K562 (cell line): ENCODE measurements around the gene DSCAM. TPM values are rescaled to one million over a fixed set of nuclear protein-coding genes. Genes with fewer than 3 reads are reported as not detected.

Experiments used
- ATAC-seq: fragments of 200-7000 bp; cut with Tn5 transposase; 3 replicates; pipeline ENCODE4 v1.9.1; 2020; ENCODE audit warnings: moderate library complexity
- BruUV-seq: library from RNA; stranded (reverse); fragments of 400-500 nt; replicated peaks from 2 replicates; lab custom pipeline; 2021; lab: Mats Ljungman, UMichigan
- CTCF ChIA-PET: fragments of 300-600 bp; formaldehyde crosslinking; extraction: SDS; loops from one replicate; lab custom pipeline; 2021; ENCODE audit warnings: low intra/inter-chr PET ratio; lab: Yijun Ruan, JAX
- POLR2A ChIA-PET: fragments of 300-600, 350-650 bp; sonication (Branson Sonifier 250); formaldehyde crosslinking; extraction: SDS; loops from one replicate; lab custom pipeline; 2021; ENCODE audit warnings: antibody characterized with exemption, inconsistent platforms; lab: Yijun Ruan, JAX
- DNase-seq, 4 experiments: peaks; one replicate each; pipeline versions ENCODE4 v3.0.0 to v3.0.0-alpha.2; 2011 to 2018; ENCODE audit warnings: low spot score in 3 of 4, mixed read lengths in 3 of 4; ENCODE audit errors: extremely low read depth in 1 of 4
- FAIRE-seq: peaks from 2 replicates; lab custom pipeline; 2011; peaks lifted over from hg19 to GRCh38; lab: Jason Lieb, UNC
- H2AFZ ChIP-seq: 2 replicates; pipeline ENCODE4 v1.6.0; 2011; ENCODE audit warnings: low read depth, low read length, control low read depth, inconsistent platforms
- H3K27ac ChIP-seq: fragments of 200-600 bp; 3 replicates; pipeline ENCODE4 v1.8.0; 2011; ENCODE audit warnings: low read depth, mild to moderate bottlenecking, control low read depth, inconsistent platforms, low read length, moderate library complexity, mixed read lengths; ENCODE audit errors: extremely low read depth
- H3K27me3 ChIP-seq, 2 experiments: fragments of 300-600 bp in 1 of 2; 2 replicates in 1 of 2; 3 replicates in 1 of 2; pipeline versions ENCODE4 v1.6.0 to v1.8.0; 2011; ENCODE audit warnings: inconsistent platforms in 2 of 2, low read length in 2 of 2, mild to moderate bottlenecking in 1 of 2, mixed read lengths in 1 of 2, moderate library complexity in 1 of 2; ENCODE audit not compliant: control insufficient read depth in 2 of 2, insufficient read depth in 2 of 2
- H3K36me3 ChIP-seq: fragments of 300-600 bp; 3 replicates; pipeline ENCODE4 v1.8.0; 2011; ENCODE audit warnings: mild to moderate bottlenecking, low read length, inconsistent platforms; ENCODE audit not compliant: control insufficient read depth, insufficient read depth
- H3K4me1 ChIP-seq, 2 experiments: fragments of 200-600 bp in 1 of 2; replicated peaks in 1 of 2; 2 replicates in 1 of 2; 3 replicates in 1 of 2; pipeline versions ENCODE4 v1.5.1 to v1.8.0; 2011; ENCODE audit warnings: inconsistent platforms in 2 of 2, low read length in 2 of 2, mild to moderate bottlenecking in 1 of 2, mixed read lengths in 1 of 2, moderate library complexity in 1 of 2; ENCODE audit not compliant: control insufficient read depth in 2 of 2, insufficient read depth in 2 of 2
- H3K4me2 ChIP-seq: 2 replicates; pipeline ENCODE4 v1.6.1; 2011; ENCODE audit warnings: low read length, control low read depth, inconsistent platforms, mixed read lengths; ENCODE audit not compliant: insufficient read depth
- H3K4me3 ChIP-seq: fragments of 200-600 bp; sonication (generic), shearing (Covaris generic); 2 replicates; pipeline ENCODE4 v1.5.1; 2016; ENCODE audit warnings: control low read depth, inconsistent platforms
- H3K79me2 ChIP-seq: fragments of 200-600 bp; 3 replicates; pipeline ENCODE4 v1.8.0; 2011; ENCODE audit warnings: low read length, inconsistent platforms; ENCODE audit not compliant: control insufficient read depth, insufficient read depth
- H3K9ac ChIP-seq, 2 experiments: 2 replicates each; pipeline versions ENCODE4 v1.6.0 to v1.6.1; 2011; ENCODE audit warnings: low read depth in 2 of 2, low read length in 2 of 2, control low read depth in 1 of 2, inconsistent platforms in 1 of 2, mild to moderate bottlenecking in 1 of 2, mixed read lengths in 1 of 2; ENCODE audit not compliant: insufficient read depth in 1 of 2
- H3K9me1 ChIP-seq: one replicate; pipeline ENCODE4 v1.6.0; 2011; ENCODE audit warnings: inconsistent platforms, mild to moderate bottlenecking, low read length, moderate library complexity; ENCODE audit not compliant: control insufficient read depth, insufficient read depth
- H3K9me3 ChIP-seq: replicated peaks from 2 replicates; pipeline ENCODE4 v1.5.1; 2011; ENCODE audit warnings: low read depth, low read length, inconsistent platforms; ENCODE audit not compliant: control insufficient read depth, insufficient read depth
- H4K20me1 ChIP-seq: replicated peaks from 2 replicates; pipeline ENCODE4 v1.6.1; 2011; ENCODE audit warnings: low read length, inconsistent platforms, mixed read lengths; ENCODE audit not compliant: control insufficient read depth, insufficient read depth
- MIER1 ChIP-seq: fragments of 450-650 bp; IDR thresholded peaks from 2 replicates; pipeline ENCODE4 v1.6.1; 2016; ENCODE audit warnings: antibody characterized with exemption, mild to moderate bottlenecking, low read depth
- ZFP30 ChIP-seq: fragments of 250-450 bp; sonication (Bioruptor Pico); IDR thresholded peaks from 2 replicates; pipeline ENCODE4 v1.8.0; 2022; ENCODE audit warnings: moderate library complexity, mild to moderate bottlenecking, inconsistent platforms, borderline replicate concordance
- ZNF696 ChIP-seq: fragments of 250-450 bp; sonication (Bioruptor Pico); conservative IDR thresholded peaks from 2 replicates; pipeline ENCODE4 v1.4.0; 2020; ENCODE audit warnings: mild to moderate bottlenecking, moderate library complexity
- ZNF79 ChIP-seq: fragments of 250-450 bp; sonication (Bioruptor Pico); IDR thresholded peaks from 2 replicates; pipeline ENCODE4 v1.4.0; 2020; ENCODE audit warnings: low read depth, mild to moderate bottlenecking, moderate library complexity
- WGBS: fragments of 100-300 bp; shearing (Covaris generic); methylation state at CpG from one replicate; pipeline ENCODE4 v1.1.6; 2016; ENCODE audit warnings: low coverage, mixed read lengths; ENCODE audit not compliant: insufficient coverage; ENCODE audit errors: missing lambda C conversion rate; 5-methylcytosine and 5-hydroxymethylcytosine counted together
- in situ Hi-C: fragments of 300-500 bp; cut with MboI; formaldehyde crosslinking; loops from 4 replicates; pipeline ENCODE4 v1.15.0; 2018; ENCODE audit warnings: inconsistent platforms, mixed read lengths
- intact Hi-C: fragments of 100-400 bp; cut with micrococcal nuclease; formaldehyde crosslinking; loops from 2 replicates; pipeline ENCODE4 v1.14.2; 2022
- polyA plus RNA-seq, 8 experiments: library from polyadenylated mRNA; depleted of rRNA in 4 of 8; stranded (reverse) in 5 of 8; unstranded in 3 of 8; fragments of >200 nt; fragmentation: Nextera tagmentation in 2 of 8; fragmentation: Illumina TruSeq in 1 of 8; extraction: Ambion mirVana in 2 of 8; extraction: Trizol in 1 of 8; gene quantifications; 2 replicates each; pipeline versions ENCODE4 v1.2.1 to v1.2.3, GENCODE V29; 2011 to 2014; ENCODE audit warnings: inconsistent platforms in 1 of 8, missing spikeins in 1 of 8
- total RNA-seq, 7 experiments: library from RNA; depleted of rRNA in 6 of 7; stranded (reverse); fragments of >200 nt in 6 of 7; fragmentation: Illumina TruSeq in 2 of 7; extraction: Trizol in 2 of 7; gene quantifications; 2 replicates each; pipeline versions ENCODE4 v1.2.1 to v1.2.3, GENCODE V29; 2011 to 2021; ENCODE audit warnings: low replicate concordance in 1 of 7
- TF ChIP-seq, protein P1 (sequence below): sonication (generic); formaldehyde crosslinking; IDR thresholded peaks from 2 replicates; pipeline ENCODE4 v1.5.0; 2020; ENCODE audit warnings: missing genetic modification reagents

Gene DSCAM
- total and polyA plus RNA-seq, 9 of the 15 experiments (the other 6 are each of a cell fraction or from before 2014, with no cell fraction given), result not detected

DNA sequence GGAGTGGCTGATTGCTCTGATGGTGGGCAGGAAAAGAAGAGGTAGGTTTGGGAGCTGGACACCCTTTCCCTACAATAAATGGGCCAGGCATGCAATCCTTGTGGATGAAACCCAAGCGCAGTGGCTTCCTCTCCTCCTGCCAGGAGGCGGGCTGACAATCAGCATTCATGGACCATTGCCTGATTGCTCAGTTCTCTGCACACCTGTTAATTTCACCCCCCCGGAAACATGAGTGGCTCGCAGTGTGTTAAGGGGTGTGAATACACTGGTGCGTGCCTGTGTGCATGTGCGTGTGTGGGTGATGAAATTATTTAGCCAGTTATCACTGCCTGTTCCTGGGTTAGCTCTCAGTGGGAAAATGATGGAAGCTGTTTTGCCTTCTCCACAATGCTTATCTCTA is 669.0 kb downstream of the DSCAM start (continued):
- TF ChIP-seq ZNF79, result no peak

DNA sequence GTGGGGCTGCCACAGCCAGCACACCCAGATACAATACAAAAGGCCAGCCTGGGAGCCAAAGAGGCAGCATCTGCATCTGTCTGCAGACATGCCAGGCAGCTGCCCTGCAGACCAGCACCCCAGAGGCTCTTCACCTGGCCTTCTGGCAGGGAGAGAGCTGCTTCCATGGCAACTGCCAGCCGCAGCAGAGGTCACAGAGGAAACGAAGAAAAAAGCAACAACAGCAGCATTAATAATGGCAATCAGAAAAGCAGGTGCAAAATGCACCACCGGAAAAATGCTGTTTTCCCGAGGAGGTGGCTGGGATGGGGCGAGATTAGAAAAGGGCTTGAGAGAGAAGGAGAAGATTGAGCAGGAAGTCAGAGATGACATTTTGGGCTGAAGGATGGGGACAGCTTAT is 670.2 kb downstream of the DSCAM start:
- WGBS, result 1% methylated on average over 5 of the region's 5 CpGs
- H2AFZ ChIP-seq, result no peak overlapping the region
- FAIRE-seq (no peak), DNase-seq (no peak), ATAC-seq (no peak)
- H3K9me1 ChIP-seq, result no peaks in the 10 kb centered on the region
- no peak overlapping the region for H3K4me3 ChIP-seq
- intact Hi-C loops, result no loop called here
- CTCF ChIA-PET, result no interaction called here
- H3K9me3 ChIP-seq, result no peaks in the 10 kb centered on the region; the same call in 1 of the 2 replicates
- H3K27me3 ChIP-seq, result no peaks in the 10 kb centered on the region
- H3K4me2 ChIP-seq, result no peak overlapping the region
- no peaks in the 10 kb centered on the region for H3K36me3 ChIP-seq
- POLR2A ChIA-PET, result interaction anchor here (0.6 to 0.7 kb wide), 2 partner anchors 189 to 384 kb away, joined by 3 read pairs; no protein-coding TSS in a partner anchor
- in situ Hi-C loops, result no loop called here
- H3K27ac ChIP-seq, result no peak overlapping the region
- no peaks in the 10 kb centered on the region for H3K79me2 ChIP-seq
- no peaks in the 10 kb centered on the region for H3K4me1 ChIP-seq
- H4K20me1 ChIP-seq, result no peaks in the 10 kb centered on the region
- TF ChIP-seq ZFP30 (CRISPR knock-in tag) (no peak), MIER1 (no peak)
- no peak overlapping the region for H3K9ac ChIP-seq
- BruUV-seq, result no TSS peak

DNA sequence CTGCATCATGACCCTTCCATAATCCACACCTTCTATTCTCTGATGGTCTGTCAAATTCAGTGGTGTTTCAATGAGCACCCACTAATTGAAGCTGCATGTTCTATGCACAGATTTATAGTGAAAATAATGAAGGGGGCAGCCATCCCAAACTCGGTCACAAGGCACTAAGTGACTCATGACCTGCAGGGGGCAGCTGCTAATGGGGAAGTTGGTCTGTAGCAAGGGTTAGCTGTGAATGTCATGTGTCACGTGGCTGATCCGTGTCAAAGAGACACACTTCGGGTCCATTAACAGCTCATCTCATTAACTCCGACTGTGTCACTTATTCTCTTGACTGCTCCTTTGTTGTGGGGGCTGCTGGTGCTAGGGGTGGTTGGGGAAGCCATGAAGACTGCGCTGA is 673.1 kb downstream of the DSCAM start:
- FAIRE-seq (no peak), DNase-seq (no peak), ATAC-seq (no peak)
- ChIA-PET POLR2A (no interaction called here), CTCF (no interaction called here)
- Histone ChIP-seq H3K9me3 (no peaks in the 10 kb centered on the region; the same call in 1 of the 2 replicates), H3K9ac (no peak overlapping the region), H3K79me2 (no peaks in the 10 kb centered on the region), H2AFZ (no peak overlapping the region), H4K20me1 (no peaks in the 10 kb centered on the region), H3K4me2 (no peak overlapping the region), H3K4me1 (no peaks in the 10 kb centered on the region), H3K9me1 (no peaks in the 10 kb centered on the region), H3K27me3 (no peaks in the 10 kb centered on the region), H3K27ac (no peak overlapping the region), H3K36me3 (no peaks in the 10 kb centered on the region), H3K4me3 (no peak overlapping the region)
- in situ Hi-C loops (no loop called here), intact Hi-C loops (no loop called here)
- TF ChIP-seq, protein P1, sequence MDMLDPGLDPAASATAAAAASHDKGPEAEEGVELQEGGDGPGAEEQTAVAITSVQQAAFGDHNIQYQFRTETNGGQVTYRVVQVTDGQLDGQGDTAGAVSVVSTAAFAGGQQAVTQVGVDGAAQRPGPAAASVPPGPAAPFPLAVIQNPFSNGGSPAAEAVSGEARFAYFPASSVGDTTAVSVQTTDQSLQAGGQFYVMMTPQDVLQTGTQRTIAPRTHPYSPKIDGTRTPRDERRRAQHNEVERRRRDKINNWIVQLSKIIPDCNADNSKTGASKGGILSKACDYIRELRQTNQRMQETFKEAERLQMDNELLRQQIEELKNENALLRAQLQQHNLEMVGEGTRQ, result 0 out of 2 replicates have a peak, but pooled peaks have one; percentile 19
- no peak for TF ChIP-seq ZNF696 (CRISPR knock-in tag)
- WGBS, result 0% methylated on average over 6 of the region's 6 CpGs
- no TSS peak for BruUV-seq
